ENCODE results near the gene ISLR. TPM values are rescaled to one million over a fixed set of nuclear protein-coding genes. Genes with fewer than 3 reads are reported as not detected.

ISLR gene
- polyA plus RNA-seq, 1 donor from 2014 or later = not detected

DNA sequence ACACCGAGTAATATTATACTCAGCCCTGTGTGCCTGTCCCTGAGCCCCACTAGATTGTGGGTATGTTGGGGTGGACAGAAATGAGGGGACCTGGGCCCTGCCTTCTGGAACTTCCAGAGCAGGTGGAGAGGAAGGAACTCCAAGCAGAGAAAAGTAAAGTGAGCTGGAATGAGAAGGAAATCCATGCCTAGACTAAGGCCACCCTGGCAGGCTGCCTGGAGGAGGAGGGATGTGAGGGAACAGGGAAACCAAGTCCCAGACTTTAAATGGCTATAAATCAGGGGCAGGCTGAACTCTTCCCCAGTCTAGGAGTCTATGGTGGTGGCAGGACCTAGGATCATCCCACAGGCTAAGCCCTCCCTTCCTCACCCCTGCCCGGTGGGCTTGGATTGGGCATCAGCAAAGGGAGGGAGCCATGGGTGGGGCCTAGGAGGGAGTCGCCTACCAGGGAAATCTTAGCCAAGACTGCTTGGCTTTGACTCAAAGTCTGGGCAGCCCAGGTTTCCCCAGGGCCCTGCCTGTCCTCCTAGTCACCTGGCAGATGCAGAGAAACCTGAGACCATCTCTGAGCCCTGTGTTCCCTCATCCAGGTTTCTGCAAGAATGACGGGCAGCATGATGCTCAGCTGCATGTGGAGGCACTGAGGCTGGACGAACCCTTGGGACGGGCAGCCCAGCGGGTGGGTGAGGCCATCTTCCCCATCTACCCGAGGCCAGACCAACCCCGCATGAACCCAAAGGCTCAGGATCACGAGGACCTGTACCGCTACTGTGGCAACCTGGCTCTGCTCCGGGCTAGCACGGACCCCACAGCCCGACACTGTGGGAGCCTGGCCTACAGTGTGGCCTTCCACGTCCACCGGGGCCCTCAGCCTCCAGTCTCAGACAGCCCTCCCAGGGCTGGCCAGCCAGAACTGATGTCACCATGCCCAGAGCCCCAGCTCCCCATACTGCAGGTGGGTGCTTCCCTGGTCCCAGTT is 44.7 kb downstream of the ISLR start:
- Mint-ChIP-seq H3K4me3 (no peak overlapping the region), H3K27me3 (peaks cover 23% of the 10 kb centered on the region), H3K9me3 (peaks cover 0 to 4% (median 0%) of the 10 kb centered on the region in 3 donors), H3K36me3 (no peaks in the 10 kb centered on the region), H3K27ac (no peak overlapping the region), H3K4me1 (no peaks in the 10 kb centered on the region)

DNA sequence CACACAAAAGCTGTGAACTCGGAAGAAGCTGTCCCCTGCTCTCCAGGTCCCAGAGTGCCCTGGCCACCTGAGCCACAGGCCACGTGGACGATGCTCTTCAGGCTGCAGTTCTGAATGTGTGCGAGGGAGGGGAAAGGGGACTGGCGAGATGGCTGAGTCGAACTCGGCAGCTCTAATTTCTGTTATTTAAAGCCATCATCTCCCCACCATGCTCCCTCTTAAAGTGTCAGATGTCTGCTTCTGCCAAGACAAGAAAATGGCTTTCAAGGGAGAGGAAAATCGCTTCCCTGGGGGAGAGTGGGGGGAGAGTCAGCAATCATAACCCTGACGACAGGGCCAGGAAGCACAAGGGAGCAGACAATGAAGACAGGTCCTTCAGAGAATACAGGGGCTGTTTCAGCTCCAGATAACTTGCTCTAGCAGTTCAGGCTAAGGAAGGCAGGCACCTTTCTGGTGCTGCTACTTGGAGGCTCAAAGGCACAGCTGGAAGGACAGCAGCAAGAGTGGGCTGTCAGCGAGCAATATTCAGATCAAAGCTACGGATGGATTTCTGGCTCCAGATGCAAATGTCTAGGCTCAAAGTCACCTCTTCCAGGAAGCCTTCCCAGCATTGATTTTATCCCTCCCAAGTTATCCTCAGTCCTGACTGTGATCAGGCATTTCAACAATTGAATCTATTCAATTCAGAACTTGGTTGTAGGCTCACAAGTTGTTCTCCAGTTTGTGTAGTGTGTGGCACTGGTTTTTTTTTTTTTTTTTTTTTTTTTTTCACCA is 47.2 kb downstream of the ISLR start:
- H3K36me3 Mint-ChIP-seq = peaks cover 1% of the 10 kb centered on the region
- H3K4me1 Mint-ChIP-seq = peaks cover 0 to 2% (median 0%) of the 10 kb centered on the region in 3 donors
- H3K9me3 Mint-ChIP-seq = no peaks in the 10 kb centered on the region
- no peak overlapping the region for H3K27ac Mint-ChIP-seq
- no peak overlapping the region for H3K4me3 Mint-ChIP-seq
- H3K27me3 Mint-ChIP-seq = peaks cover 21% of the 10 kb centered on the region

DNA sequence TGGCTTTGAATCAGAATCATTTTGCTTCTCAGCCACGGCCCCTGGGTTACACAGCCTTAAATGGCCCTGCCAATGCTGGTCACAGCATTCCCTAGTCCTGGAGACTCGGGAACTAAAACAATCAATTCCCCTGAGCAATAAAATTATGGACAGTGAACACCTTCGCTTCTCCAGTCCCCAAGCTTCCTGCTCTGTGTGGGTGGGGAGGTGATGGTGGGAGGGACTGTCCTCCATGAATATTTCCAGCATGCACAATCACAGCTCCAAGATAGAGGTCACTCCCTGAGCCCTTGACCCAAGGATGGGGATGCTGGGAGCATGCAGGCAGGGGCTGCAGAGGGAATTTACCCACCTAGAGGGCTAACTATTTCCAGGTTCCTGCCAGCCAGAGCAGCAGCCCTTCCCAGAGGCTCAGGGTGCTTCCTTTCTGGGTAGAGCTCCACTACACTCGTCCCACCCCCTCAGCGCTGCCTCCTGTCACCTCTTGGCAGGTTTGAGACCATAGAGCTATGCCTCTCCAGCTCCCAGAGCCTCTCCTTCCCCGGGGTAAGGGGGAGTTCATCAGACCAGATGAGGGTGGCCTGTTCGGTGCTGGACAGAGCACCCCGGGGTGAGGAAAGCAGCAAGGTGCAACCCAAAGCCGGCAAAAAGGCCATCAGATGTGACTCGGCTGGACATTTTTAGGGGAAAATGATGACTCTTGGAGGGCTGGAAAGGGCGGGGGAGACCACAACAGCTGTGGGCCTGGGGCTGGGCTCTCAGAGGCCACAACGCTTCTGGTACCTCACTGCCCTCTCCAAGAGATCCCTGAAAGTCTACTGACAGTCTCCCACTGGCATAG is 48.1 kb downstream of the ISLR start:
- H3K27ac Mint-ChIP-seq = no peak overlapping the region
- H3K4me3 Mint-ChIP-seq = no peak overlapping the region
- peaks cover 0 to 2% (median 0%) of the 10 kb centered on the region in 3 donors for H3K9me3 Mint-ChIP-seq
- peaks cover 20% of the 10 kb centered on the region for H3K27me3 Mint-ChIP-seq
- H3K36me3 Mint-ChIP-seq = peaks cover 1% of the 10 kb centered on the region
- peaks cover 0 to 2% (median 0%) of the 10 kb centered on the region in 3 donors for H3K4me1 Mint-ChIP-seq

DNA sequence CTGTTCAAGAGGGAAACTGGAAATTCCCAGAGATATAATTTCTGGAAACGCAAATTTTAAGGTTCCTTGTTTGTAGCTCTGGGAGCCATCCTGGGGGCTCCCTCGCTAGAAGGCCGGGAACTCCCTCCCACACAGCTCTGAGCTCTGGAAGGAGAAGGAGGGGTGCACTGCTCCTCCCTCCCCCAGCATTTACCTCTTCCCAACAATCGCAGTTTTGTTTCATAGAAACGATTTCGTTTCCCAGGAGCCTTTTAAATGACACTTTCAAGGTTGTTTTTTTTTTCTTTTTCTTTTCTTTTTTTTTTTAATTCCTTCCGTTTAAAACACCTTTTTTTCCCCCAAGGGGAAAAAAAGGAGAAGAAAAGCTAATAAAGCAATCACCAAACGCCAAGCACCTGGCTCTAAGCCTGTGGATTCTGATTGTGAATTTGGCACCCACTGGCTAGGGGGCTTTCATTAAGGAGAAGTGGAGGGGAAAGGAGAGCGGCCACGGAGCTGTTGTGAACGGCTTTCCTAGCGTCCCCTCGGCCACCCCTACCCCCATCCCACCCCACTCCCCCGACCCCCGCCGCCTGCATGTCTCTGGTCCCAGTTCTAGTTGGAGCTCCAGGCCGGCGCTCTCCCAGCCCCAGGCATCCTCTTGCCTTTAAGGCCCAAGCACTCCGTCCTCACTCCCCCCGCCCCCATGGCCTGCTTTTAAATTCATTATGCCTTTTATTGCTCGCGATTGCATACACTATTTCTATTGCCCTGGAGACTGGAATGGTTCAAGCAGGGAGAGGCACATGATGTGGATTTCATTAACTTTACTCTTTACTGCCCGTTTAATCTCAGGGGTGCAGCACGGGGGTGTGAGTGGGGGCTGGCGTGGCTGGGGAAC is 49.0 kb downstream of the ISLR start:
- peaks cover 0 to 2% (median 0%) of the 10 kb centered on the region in 3 donors for H3K9me3 Mint-ChIP-seq

DNA sequence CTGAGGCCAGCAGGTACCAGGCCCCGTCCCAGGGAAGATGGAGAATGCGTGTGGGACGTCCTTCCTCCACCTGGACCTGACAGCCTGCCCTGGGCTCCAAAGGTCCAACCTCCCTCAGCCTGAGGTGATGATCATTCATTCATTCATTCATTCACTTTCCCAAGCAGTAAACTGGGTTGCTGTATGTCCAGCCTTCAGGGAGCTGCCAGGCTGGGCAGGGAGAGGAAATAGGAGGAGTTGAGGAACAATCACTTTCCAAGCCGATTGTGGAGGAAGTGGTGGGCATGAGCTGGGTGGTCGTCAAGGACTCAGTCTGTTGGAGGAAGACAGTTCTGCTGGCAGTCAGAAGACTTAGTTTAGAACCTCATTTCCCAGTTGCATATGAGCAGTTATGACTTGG is 52.4 kb downstream of the ISLR start:
- peaks cover 31% of the 10 kb centered on the region for H3K27me3 Mint-ChIP-seq
- no peak overlapping the region for H3K4me3 Mint-ChIP-seq
- peaks cover 0 to 2% (median 0%) of the 10 kb centered on the region in 3 donors for H3K4me1 Mint-ChIP-seq
- peaks cover 1% of the 10 kb centered on the region for H3K36me3 Mint-ChIP-seq
- peaks cover 0 to 4% (median 0%) of the 10 kb centered on the region in 3 donors for H3K9me3 Mint-ChIP-seq
- H3K27ac Mint-ChIP-seq = no peak overlapping the region

More for the DNA sequence above, 49.0 kb downstream of the ISLR start:
- Mint-ChIP-seq H3K4me1 (peaks cover 0 to 2% (median 0%) of the 10 kb centered on the region in 3 donors), H3K36me3 (peaks cover 1% of the 10 kb centered on the region), H3K27ac (no peak overlapping the region), H3K4me3 (no peak overlapping the region), H3K27me3 (peaks cover 26% of the 10 kb centered on the region)

Other genes starting within 250 kb of the ISLR start
- 0.55 TPM for gene LOXL1, start 247.2 kb upstream of the ISLR start, polyA plus RNA-seq
- gene STOML1, start 181.4 kb upstream of the ISLR start, polyA plus RNA-seq = 6.6 TPM
- 43.4 TPM for gene PML, start 179.0 kb upstream of the ISLR start, polyA plus RNA-seq
- not detected for gene GOLGA6A, start 91.2 kb upstream of the ISLR start, polyA plus RNA-seq
- not detected for gene ISLR2, start 43.1 kb upstream of the ISLR start, polyA plus RNA-seq
- not detected for gene STRA6, start 29.1 kb downstream of the ISLR start, polyA plus RNA-seq
- gene CCDC33, start 62.6 kb downstream of the ISLR start, polyA plus RNA-seq = not detected
- not detected for gene CYP11A1, start 193.9 kb downstream of the ISLR start, polyA plus RNA-seq